Nephron (organoid): ENCODE measurements around the gene RAB3GAP2.

Experiments used
- H3K27ac Mint-ChIP-seq, 3 experiments: 2 replicates each; pipeline ENCODE4 v1.8.0; 2020; ENCODE audit warnings: mixed read lengths in 3 of 3, mild to moderate bottlenecking in 2 of 3, moderate library complexity in 1 of 3
- H3K27me3 Mint-ChIP-seq: 2 replicates; pipeline ENCODE4 v1.8.0; 2021; ENCODE audit warnings: low read depth, mild to moderate bottlenecking, moderate library complexity, mixed read lengths
- H3K36me3 Mint-ChIP-seq: 2 replicates; pipeline ENCODE4 v1.8.0; 2020; ENCODE audit warnings: low read depth, mixed read lengths
- H3K4me1 Mint-ChIP-seq: 2 replicates; pipeline ENCODE4 v1.8.0; 2020; ENCODE audit warnings: mixed read lengths
- H3K4me3 Mint-ChIP-seq, 3 experiments: 2 replicates each; pipeline ENCODE4 v1.8.0; 2020; ENCODE audit warnings: mild to moderate bottlenecking in 3 of 3, mixed read lengths in 3 of 3, moderate library complexity in 2 of 3
- H3K9me3 Mint-ChIP-seq: 2 replicates; pipeline ENCODE4 v1.8.0; 2020; ENCODE audit warnings: mixed read lengths
- TF ChIP-seq, protein P1 (sequence below), 3 experiments: fragments of 200-600 bp; sonication (generic); IDR thresholded peaks; one replicate each; pipeline ENCODE4 v1.5.0; 2021; ENCODE audit warnings: antibody characterized with exemption in 3 of 3; ENCODE audit not compliant: unreplicated experiment in 3 of 3

Gene RAB3GAP2

DNA sequence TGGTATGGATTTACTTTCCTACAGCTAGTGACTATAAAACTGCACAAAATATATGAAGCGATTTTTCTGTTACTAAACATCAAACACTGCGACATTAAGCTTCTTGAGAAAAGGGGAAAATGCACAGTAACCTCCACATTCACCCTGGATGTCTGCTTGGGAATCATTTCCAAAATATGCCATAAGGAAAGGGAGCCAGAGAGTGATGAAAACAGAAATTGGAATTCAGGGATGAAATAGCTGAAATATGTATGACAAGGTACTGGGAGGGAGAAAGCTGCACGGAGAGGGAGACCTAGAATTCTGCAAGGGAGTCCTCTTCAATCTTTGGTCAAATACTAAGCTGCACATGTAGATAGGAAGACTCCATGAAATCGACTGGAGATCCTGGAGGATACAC, 31.6 kb upstream of the RAB3GAP2 start:
- Mint-ChIP-seq H3K27me3 (peaks cover 4% of the 10 kb centered on the region), H3K4me3 (no peak overlapping the region), H3K4me1 (peaks cover 9% of the 10 kb centered on the region), H3K27ac (no peak overlapping the region), H3K36me3 (no peaks in the 10 kb centered on the region), H3K9me3 (peaks cover 19% of the 10 kb centered on the region)
- TF ChIP-seq, protein P1, sequence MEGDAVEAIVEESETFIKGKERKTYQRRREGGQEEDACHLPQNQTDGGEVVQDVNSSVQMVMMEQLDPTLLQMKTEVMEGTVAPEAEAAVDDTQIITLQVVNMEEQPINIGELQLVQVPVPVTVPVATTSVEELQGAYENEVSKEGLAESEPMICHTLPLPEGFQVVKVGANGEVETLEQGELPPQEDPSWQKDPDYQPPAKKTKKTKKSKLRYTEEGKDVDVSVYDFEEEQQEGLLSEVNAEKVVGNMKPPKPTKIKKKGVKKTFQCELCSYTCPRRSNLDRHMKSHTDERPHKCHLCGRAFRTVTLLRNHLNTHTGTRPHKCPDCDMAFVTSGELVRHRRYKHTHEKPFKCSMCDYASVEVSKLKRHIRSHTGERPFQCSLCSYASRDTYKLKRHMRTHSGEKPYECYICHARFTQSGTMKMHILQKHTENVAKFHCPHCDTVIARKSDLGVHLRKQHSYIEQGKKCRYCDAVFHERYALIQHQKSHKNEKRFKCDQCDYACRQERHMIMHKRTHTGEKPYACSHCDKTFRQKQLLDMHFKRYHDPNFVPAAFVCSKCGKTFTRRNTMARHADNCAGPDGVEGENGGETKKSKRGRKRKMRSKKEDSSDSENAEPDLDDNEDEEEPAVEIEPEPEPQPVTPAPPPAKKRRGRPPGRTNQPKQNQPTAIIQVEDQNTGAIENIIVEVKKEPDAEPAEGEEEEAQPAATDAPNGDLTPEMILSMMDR (IDR thresholded peaks at IDR 0.05; ENCODE audit: unreplicated experiment in 3 of 3) = no peak

DNA sequence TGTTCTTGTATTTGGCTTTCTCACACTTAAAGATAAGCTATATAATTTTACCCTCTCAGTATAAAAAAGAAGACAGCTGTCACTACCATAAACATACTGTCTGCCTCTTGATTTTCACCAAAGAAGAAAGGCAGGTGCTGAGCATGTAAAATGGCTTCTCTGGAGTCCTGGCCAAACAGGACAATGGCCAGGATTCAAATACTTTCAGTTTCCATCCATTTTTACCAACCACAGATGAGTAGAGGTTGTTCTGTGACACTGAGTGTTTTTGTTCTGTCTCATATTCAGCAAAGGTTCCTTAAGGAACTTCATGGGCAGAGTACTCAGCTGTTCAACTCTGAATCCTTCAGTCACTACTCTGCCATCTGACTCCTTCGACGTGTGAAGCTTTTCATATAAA, 29.4 kb upstream of the RAB3GAP2 start:
- TF ChIP-seq, protein P1 (IDR thresholded peaks at IDR 0.05; ENCODE audit: unreplicated experiment in 3 of 3) = no peak
- peaks cover 9% of the 10 kb centered on the region for H3K4me1 Mint-ChIP-seq
- H3K27ac Mint-ChIP-seq = peak overlapping the region in 1 of 3 experiments; percentile 51
- H3K9me3 Mint-ChIP-seq = peaks cover 12% of the 10 kb centered on the region
- H3K4me3 Mint-ChIP-seq = no peak overlapping the region
- H3K27me3 Mint-ChIP-seq = peaks cover 10% of the 10 kb centered on the region
- no peaks in the 10 kb centered on the region for H3K36me3 Mint-ChIP-seq

DNA sequence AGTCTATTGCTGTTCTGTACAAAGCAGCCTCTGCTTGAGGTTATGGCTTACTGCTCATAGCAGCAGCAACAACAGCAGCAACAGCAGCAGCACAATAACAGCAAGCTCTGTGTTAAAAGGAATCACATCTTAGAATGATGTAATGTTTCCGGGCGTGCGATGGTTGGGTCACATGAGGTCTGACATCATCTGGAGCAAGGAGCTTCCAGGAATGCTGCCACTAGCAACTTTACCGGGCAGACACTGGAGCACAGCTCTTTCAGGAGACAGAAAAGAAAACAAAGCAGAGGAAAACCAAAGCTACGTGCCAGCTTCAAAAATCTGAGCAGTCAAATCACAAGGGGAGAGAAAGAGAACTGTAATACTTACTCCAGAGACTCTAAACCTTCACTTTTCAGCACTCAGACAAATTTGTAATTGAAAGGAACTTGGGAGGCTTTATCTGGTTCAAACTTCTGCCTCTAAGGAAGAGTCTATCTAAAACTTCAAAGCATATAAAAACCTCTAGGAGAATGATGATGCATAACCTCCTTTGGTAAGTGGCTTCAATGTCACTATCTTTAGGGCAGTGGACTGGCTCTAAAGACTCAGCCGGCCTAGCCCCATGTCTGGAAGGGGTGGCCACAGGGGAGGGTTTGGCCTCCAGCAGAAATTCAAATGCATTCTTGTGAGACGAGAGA, 28.3 kb upstream of the RAB3GAP2 start:
- Mint-ChIP-seq H3K27ac (peak overlapping the region; percentile 77 to 88 (median 82)), H3K36me3 (no peaks in the 10 kb centered on the region), H3K27me3 (peaks cover 10% of the 10 kb centered on the region), H3K4me3 (peak overlapping the region; percentile 31 to 61 (median 55)), H3K4me1 (peaks cover 9% of the 10 kb centered on the region), H3K9me3 (peaks cover 7% of the 10 kb centered on the region)
- TF ChIP-seq, protein P1 (IDR thresholded peaks at IDR 0.05; ENCODE audit: unreplicated experiment in 3 of 3) = no peak

DNA sequence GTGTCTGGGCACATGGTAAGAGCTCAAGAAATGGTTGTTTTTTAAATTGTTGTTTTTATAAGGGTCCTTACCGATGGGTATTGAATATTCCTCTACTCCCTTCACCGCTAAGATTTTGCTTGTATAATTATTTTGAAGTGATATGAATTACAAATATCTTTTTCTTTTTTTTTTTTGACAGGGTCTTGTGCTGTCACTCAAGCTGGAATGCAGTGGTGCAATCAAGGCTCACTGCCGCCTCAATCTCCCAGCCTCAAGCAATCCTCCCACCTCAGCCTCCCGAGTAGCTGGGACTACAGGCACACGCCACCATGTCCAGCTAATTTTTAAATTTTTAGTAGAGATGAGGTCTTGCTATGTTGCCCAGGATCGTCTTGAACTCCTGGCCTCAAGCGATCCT, 27.1 kb upstream of the RAB3GAP2 start:
- no peaks in the 10 kb centered on the region for H3K36me3 Mint-ChIP-seq
- H3K4me3 Mint-ChIP-seq = no peak overlapping the region
- H3K27me3 Mint-ChIP-seq = peaks cover 10% of the 10 kb centered on the region
- TF ChIP-seq, protein P1 (IDR thresholded peaks at IDR 0.05; ENCODE audit: unreplicated experiment in 3 of 3) = no peak
- peaks cover 14% of the 10 kb centered on the region for H3K4me1 Mint-ChIP-seq
- H3K27ac Mint-ChIP-seq = no peak overlapping the region
- no peaks in the 10 kb centered on the region for H3K9me3 Mint-ChIP-seq

DNA sequence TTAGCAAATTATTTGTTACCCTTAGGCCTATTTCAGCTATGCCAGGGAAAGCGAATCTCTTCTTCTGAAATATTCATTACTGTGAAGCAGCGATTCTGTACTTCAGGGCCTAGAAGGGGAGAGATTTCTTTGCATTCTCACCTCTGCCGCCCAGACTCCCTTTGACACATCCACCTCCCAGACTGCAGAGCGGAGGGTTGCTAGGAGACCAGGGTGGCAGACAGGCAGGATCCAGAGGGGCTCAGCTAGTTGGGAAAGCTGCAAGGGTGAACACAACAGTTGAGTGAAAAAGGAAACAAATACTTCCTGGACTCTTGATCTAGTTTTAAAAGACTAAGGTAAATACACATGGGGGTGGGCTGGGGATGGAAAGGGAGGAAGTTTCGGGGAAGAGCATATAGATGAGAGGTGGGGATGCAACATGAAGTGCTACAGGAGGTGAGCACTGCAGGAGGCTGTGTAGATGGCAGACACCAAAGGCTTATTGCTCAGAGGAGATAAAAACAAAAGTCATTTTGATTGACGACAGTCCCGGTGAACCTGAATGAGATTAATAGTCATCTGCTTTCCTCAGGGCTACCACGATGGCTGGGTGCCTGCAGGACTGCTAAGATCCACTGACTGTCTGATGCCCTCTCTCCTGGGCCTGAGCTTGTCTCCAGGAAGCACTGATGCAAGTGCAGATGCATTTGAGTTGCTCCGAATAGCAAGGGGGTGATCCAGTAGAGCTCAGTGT, 26.4 kb upstream of the RAB3GAP2 start:
- no peak overlapping the region for H3K4me3 Mint-ChIP-seq
- no peaks in the 10 kb centered on the region for H3K9me3 Mint-ChIP-seq
- H3K27ac Mint-ChIP-seq = no peak overlapping the region
- peaks cover 16% of the 10 kb centered on the region for H3K4me1 Mint-ChIP-seq
- TF ChIP-seq, protein P1 (IDR thresholded peaks at IDR 0.05; ENCODE audit: unreplicated experiment in 3 of 3) = no peak
- peaks cover 5% of the 10 kb centered on the region for H3K27me3 Mint-ChIP-seq
- H3K36me3 Mint-ChIP-seq = no peaks in the 10 kb centered on the region
